GM23338 (cell line): Measurements from ENCODE around the gene PANX3.

Source experiments
- CREB1 ChIP-seq: fragments of 250-450 bp; sonication (Bioruptor Pico); IDR thresholded peaks from 2 replicates; pipeline ENCODE4 v1.5.0; 2020; ENCODE audit warnings: low read depth, mild to moderate bottlenecking, moderate library complexity
- CTCF ChIP-seq, 2 experiments: fragments of 200-600 bp in 1 of 2; sonication (generic) in 1 of 2; conservative IDR thresholded peaks; 2 replicates each; pipeline versions ENCODE4 v1.5.1 to v1.6.1; 2016 to 2017; ENCODE audit warnings: antibody characterized with exemption in 2 of 2, low read depth in 2 of 2, mild to moderate bottlenecking in 2 of 2, moderate library complexity in 1 of 2
- EZH2 ChIP-seq: fragments of 200-600 bp; sonication (generic); IDR thresholded peaks from one replicate; pipeline ENCODE4 v1.8.0; 2017; ENCODE audit warnings: antibody characterized with exemption, mild to moderate bottlenecking, low read depth; ENCODE audit not compliant: unreplicated experiment
- EZH2phosphoT487 ChIP-seq: fragments of 200-600 bp; sonication (generic); IDR thresholded peaks from one replicate; pipeline ENCODE4 v1.8.1; 2018; ENCODE audit warnings: antibody characterized with exemption; ENCODE audit not compliant: unreplicated experiment
- POLR2AphosphoS5 ChIP-seq: IDR thresholded peaks from 2 replicates; pipeline ENCODE4 v1.6.1; 2016; ENCODE audit warnings: antibody characterized with exemption, low read depth
- REST ChIP-seq: IDR thresholded peaks from one replicate; pipeline ENCODE4 v1.6.1; 2018; ENCODE audit warnings: antibody characterized with exemption; ENCODE audit not compliant: unreplicated experiment
- STAT1 ChIP-seq: IDR thresholded peaks from one replicate; pipeline ENCODE4 v1.6.1; 2016; ENCODE audit warnings: antibody characterized with exemption; ENCODE audit not compliant: unreplicated experiment

- TF ChIP-seq EZH2phosphoT487 (no peak), CTCF (conservative IDR thresholded peaks at IDR 0.05; ENCODE audit: low read depth in 2 of 2) (no peak), CREB1 (no peak), POLR2AphosphoS5 (no peak), STAT1 (no peak), EZH2 (no peak), REST (no peak)
These were observed 28.0 kb downstream of the PANX3 start for GRCh38 chr11:124639186-124639585.
